ENCODE results near the gene SMOC2.

The SMOC2 gene

GRCh38 chr6:168442646-168443045 lies 1.7 kb downstream of the SMOC2 start:
- DNase-seq (ENCODE audit: low read depth in 3 of 3) = no peak

GRCh38 chr6:168447282-168447681 lies 6.3 kb downstream of the SMOC2 start:
- no peak for DNase-seq (ENCODE audit: low read depth in 3 of 3)

GRCh38 chr6:168447700-168448099 lies 6.7 kb downstream of the SMOC2 start:
- no peak for DNase-seq (ENCODE audit: low read depth in 3 of 3)

- no peak for DNase-seq (ENCODE audit: low read depth in 3 of 3)
These were observed 7.4 kb downstream of the SMOC2 start for GRCh38 chr6:168448243-168448855.

GRCh38 chr6:168450917-168451316 lies 9.9 kb downstream of the SMOC2 start:
- no peak for DNase-seq (ENCODE audit: low read depth in 3 of 3)

GRCh38 chr6:168451805-168452517 lies 11.0 kb downstream of the SMOC2 start:
- no peak for DNase-seq (ENCODE audit: low read depth in 3 of 3)

GRCh38 chr6:168452685-168453377 lies 11.8 kb downstream of the SMOC2 start:
- DNase-seq (ENCODE audit: low read depth in 3 of 3) = no peak

GRCh38 chr6:168455847-168456530 lies 15.0 kb downstream of the SMOC2 start:
- no peak for DNase-seq (ENCODE audit: low read depth in 3 of 3)

GRCh38 chr6:168456907-168457652 lies 16.1 kb downstream of the SMOC2 start:
- no peak for DNase-seq (ENCODE audit: low read depth in 3 of 3)

GRCh38 chr6:168457653-168457934 lies 16.6 kb downstream of the SMOC2 start:
- DNase-seq (ENCODE audit: low read depth in 3 of 3) = no peak

GRCh38 chr6:168458101-168458500 lies 17.1 kb downstream of the SMOC2 start:
- no peak for DNase-seq (ENCODE audit: low read depth in 3 of 3)

- no peak for DNase-seq (ENCODE audit: low read depth in 3 of 3)
These were observed 18.6 kb downstream of the SMOC2 start for GRCh38 chr6:168459572-168459971.

- no peak for DNase-seq (ENCODE audit: low read depth in 3 of 3)
These were observed 21.4 kb downstream of the SMOC2 start for GRCh38 chr6:168462289-168462853.

- no peak for DNase-seq (ENCODE audit: low read depth in 3 of 3)
These were observed 23.6 kb downstream of the SMOC2 start for GRCh38 chr6:168464546-168464945.

GRCh38 chr6:168468045-168468444 lies 27.1 kb downstream of the SMOC2 start:
- no peak for DNase-seq (ENCODE audit: low read depth in 3 of 3)

GRCh38 chr6:168469521-168469920 lies 28.5 kb downstream of the SMOC2 start:
- DNase-seq (ENCODE audit: low read depth in 3 of 3) = no peak

GRCh38 chr6:168469926-168470325 lies 28.9 kb downstream of the SMOC2 start:
- DNase-seq (ENCODE audit: low read depth in 3 of 3) = no peak

GRCh38 chr6:168472363-168472762 lies 31.4 kb downstream of the SMOC2 start:
- no peak for DNase-seq (ENCODE audit: low read depth in 3 of 3)

GRCh38 chr6:168473197-168473596 lies 32.2 kb downstream of the SMOC2 start:
- no peak for DNase-seq (ENCODE audit: low read depth in 3 of 3)

GRCh38 chr6:168475188-168476013 lies 34.4 kb downstream of the SMOC2 start:
- no peak for DNase-seq (ENCODE audit: low read depth in 3 of 3)

GRCh38 chr6:168479421-168479820 lies 38.4 kb downstream of the SMOC2 start:
- DNase-seq (ENCODE audit: low read depth in 3 of 3) = no peak

Measured in stimulated activated CD4-positive, alpha-beta T cell treated with anti-CD3 and anti-CD28 coated beads, TNF-alpha, amount 100 ng/mL, for 24 hours (primary cell).